ENCODE measurements around the gene RNF13.

DNA sequence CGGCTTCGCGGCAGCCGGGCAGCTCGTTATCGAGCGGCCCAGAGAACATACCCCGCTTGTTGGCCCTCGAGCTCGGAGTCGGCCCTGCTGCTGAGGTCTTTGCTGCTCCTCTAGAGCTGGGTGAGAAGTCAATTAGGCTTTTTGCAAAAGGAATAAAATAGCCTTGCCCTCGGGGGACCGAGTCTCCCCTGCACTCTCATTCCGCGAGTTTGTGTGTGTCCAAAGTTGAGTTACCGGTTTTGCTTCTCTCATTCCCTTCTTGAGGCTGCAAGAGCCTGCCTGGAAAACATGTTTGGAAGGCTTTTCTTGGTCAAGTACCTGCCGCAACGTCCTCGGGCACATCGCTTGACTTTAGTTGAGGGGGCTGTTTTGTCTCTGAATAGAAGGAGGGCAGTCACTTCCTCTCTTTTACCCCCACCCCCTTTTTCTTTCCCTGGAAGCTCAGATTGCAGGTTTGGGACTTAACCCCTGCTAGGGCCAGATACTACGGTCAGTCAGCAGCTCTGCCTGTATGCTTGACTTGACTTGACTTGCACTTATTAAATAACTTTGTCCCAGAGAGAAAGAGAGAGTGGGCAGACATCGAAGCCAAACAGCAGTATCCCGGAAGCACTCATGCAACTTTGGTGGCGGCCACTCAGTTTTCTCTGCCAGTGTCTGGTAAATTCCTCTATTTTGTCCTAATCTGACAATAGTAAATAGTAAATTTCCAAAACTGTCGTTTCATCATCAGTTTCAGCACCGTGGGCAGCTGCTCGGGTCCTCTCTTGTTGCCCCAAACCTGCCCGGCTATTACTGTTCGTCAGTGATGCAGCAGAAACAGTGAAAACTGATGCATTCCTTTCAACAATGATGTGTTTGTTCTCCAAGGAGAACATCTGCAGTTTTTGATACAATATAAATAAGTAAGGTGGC lies 609 bp downstream of the RNF13 start:
- TF ChIP-seq, protein P1, sequence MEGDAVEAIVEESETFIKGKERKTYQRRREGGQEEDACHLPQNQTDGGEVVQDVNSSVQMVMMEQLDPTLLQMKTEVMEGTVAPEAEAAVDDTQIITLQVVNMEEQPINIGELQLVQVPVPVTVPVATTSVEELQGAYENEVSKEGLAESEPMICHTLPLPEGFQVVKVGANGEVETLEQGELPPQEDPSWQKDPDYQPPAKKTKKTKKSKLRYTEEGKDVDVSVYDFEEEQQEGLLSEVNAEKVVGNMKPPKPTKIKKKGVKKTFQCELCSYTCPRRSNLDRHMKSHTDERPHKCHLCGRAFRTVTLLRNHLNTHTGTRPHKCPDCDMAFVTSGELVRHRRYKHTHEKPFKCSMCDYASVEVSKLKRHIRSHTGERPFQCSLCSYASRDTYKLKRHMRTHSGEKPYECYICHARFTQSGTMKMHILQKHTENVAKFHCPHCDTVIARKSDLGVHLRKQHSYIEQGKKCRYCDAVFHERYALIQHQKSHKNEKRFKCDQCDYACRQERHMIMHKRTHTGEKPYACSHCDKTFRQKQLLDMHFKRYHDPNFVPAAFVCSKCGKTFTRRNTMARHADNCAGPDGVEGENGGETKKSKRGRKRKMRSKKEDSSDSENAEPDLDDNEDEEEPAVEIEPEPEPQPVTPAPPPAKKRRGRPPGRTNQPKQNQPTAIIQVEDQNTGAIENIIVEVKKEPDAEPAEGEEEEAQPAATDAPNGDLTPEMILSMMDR (IDR thresholded peaks at IDR 0.05 in 4 of 5, conservative IDR thresholded peaks at IDR 0.05 in 1 of 5): no peak
- no peak for TF ChIP-seq POLR2A (IDR thresholded peaks at IDR 0.05)

Data from gastrocnemius medialis (tissue), 4 donors.